NCI-H146 (cell line): Measurements from ENCODE around the gene VPS50.

Experiments
- DNase-seq: peaks from one replicate; lab custom pipeline; 2025; lab: John Stamatoyannopoulos, UW

VPS50 gene

GRCh38 chr7:93409324-93409723 is 177.2 kb downstream of the VPS50 start:
- no peak for DNase-seq
